Brain pericyte (primary cell): ENCODE measurements around the gene NMUR1.
A peak's percentile ranks its signal among the peaks of the same experiment; 100 is the strongest.

ENCODE experiments used
- DNase-seq: peaks from one replicate; pipeline ENCODE4 v3.0.0-alpha.2; 2012; ENCODE audit warnings: low read depth, low spot score

Gene NMUR1

GRCh38 chr2:231526341-231527090 is 3.7 kb downstream of the NMUR1 start:
- DNase-seq = no peak

DNA sequence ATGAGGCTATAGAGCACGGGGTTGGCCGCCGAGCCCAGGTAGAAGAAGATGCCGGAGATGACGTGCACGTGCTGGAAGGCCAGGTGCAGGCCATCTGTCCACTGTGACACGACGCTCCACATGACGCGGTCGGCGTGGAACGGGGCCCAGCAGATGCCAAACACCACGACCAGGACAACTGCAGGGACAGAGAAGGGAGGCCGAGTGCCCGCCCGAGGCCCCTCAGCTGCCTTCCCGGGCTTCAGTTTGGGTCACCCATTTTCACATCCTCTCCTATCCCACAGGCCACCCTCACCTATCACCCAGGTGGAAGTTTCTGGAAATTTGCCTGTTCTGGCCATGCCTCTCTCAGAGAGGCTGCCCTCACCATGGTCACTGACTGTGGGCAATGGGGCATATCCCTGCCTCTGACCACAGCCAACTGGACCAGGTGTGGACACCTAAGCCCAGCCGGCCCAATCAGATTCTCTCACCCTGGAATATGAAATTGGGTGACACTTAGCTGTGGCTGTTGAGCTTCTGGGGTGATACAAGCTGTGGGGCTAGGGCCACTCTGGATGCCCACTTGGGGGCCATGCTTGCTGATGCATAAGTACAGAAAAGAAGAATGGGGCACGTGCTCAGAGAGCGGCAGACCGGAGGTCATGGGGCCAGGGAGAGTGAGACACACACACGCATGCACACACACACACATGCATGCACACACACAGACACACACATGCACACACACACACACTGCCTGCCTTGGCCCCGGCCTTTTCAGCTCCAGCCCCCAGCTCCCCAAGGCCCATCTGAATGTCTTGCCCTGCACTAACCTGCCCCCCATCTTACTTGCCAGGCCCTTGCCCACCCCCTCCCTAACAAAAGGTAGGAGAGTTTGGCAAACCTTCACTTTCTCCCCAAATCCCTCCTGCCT is 4.7 kb downstream of the NMUR1 start:
- no peak for DNase-seq

- DNase-seq = no peak
These were observed 5.6 kb downstream of the NMUR1 start for GRCh38 chr2:231524477-231525247.

DNA sequence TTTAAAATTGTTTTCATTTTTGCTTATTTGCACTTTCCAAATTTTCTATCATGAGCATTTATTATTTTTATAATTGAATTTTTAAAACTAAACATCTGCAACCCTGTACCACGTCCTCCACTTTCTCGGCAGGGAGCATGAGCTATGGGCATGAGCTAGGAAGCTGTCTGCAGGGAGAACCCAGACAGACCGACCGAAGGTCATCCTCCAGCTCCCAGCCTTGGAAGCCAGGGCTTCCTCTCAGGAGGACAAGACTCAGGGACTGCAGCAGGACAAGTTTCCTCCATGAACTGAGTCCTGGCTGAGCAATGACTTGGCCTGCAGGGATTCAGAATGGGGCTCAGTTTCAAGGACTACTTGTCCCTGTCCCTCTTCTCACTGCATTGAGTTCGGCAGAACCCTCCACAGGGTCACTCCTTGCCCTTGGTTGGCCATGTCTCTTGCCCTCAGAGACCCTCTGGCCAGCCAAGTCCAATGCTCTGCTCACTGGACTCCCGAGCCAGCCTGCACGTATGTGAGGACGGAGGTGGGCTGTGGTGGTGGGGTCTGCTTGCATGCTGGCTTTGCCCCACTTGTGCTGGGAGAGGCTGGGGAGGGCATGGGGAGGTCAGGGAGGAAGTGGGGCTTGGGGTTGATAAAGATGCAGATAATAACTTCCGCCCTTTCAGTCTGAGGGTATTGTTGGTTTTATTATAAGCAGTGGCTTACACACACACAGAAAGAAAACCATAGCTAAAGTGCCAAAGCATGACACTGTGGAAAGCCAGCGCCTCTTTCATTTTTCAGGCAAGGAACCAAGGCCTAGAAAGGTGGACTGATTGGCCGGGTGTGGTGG is 6.6 kb downstream of the NMUR1 start:
- DNase-seq = no peak

DNA sequence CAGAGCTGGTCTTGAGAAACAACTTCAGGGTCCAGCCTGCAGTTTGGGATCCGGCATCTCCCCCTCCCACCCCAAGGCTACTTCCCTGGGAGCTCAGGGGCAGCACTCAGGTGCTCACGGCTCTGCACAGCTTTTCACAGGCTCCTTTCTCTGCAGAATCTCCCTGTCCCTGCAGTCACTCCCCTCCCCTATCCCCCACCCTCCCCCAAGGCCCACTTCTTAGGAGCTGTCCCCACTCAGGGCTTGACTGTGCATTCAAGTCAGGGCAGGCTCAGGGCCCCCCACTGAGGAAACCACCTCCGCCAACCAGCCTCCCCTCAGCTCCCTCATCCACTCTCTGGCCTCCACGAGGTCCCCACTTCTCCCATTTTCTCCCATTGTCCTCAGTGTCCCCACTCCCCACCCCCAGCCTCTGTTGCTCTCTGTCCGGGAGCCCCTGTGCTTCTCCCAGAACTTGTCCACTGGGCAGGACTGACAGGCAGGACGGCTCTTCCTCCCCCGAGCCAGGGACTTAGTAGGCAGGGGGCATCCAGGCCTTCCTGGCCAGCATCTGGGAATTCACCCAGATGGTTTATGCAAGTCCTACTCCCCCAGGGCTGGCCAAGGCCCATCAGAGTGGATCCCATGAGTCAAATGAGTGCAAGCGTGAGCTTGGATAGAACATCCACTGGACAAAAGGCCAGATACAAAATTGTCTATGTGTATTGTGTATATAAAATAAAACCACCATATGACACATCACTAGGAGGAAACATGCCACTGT is 7.6 kb downstream of the NMUR1 start:
- no peak for DNase-seq

DNA sequence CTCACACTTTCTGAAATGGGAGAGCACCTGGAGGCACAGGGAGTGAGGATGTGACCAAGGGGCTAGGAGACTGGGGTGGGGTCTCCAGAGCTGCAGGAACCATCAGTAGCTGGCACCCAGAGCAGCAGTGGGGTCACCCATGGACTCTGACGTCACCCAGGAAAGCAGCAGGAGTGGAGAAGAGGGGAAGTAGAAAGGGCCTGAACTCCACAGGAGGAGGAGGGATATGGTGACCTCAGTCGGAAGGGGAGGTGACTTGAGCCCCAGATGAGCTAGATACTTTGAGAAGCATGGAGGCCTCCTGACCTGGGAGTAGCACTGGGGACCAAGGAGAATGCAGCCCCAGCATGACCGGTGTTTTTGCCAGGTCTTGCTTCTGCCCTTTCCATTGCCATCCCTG is 8.8 kb downstream of the NMUR1 start:
- DNase-seq = no peak

DNA sequence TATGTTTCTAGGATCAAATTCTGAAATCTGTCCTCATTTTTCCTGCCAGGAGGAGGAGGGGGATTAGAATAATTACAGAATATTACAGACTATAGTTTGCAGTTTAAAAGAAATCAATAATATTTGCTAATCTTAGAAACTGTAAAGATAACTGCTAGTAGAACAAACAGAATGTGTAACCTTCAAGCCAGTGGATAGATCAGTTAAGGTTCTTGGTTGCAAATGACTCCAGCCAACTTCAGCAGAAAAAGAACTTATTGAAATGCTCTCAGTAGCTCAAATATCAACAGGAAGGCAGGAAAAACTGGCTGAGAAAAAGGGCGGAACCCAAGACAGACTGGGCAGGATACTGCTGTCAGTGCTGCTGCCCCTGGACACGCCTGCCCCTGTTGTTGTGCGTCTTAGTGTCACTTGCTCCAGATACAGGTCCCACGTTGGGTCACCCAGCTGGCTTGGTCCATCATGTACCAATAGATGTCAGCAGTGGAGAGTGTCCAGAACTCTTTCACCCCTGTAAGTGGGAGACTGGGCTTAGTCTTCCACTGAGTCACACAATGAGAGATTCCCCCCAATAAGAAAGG is 10.2 kb downstream of the NMUR1 start:
- DNase-seq = no peak

DNA sequence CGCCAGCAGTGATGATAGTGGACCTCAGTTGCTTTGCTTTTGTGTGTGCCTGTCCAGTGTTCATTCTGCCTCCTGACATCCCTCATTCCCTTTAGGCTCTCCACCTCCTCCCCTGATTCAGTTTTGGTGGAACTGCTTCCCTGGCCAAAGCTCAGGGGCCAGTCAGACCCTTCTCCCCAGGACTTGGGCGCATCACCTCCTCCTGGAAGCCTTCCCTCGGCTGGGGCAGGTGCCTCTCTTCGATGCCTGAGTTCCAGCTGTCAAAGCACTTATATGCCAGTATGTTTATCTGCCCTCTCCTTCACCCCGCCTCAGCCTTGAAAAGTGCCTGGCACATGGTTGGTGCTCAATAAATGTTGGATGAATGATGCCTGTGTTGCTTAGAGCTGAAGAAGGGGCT is 11.5 kb downstream of the NMUR1 start:
- no peak for DNase-seq

GRCh38 chr2:231515603-231516002 is 14.6 kb downstream of the NMUR1 start:
- no peak for DNase-seq

DNA sequence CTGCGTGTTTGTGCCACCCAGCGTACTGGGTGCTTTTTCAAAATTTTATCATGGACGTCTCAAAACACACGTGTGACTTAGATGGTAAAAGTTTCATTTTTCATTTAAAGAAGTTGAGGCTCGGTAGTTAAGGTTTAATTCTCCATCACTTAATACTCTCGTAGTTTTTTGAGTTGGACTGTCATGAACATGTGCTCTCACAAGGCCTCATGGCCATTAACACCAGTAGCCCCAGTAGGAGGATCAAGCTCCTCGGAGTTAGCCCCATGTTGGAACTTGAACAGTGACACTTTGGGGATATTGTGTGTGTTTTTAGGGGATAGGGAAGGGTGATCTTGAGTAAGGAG is 15.3 kb downstream of the NMUR1 start:
- no peak for DNase-seq

- peak; percentile 86 for DNase-seq
These were observed 15.9 kb downstream of the NMUR1 start for GRCh38 chr2:231514225-231514950.

GRCh38 chr2:231513746-231514224 is 16.5 kb downstream of the NMUR1 start:
- DNase-seq = no peak

GRCh38 chr2:231512222-231512621 is 18.0 kb downstream of the NMUR1 start:
- no peak for DNase-seq

- DNase-seq = no peak
These were observed 26.5 kb downstream of the NMUR1 start for GRCh38 chr2:231503766-231504165.

GRCh38 chr2:231502596-231502995 is 27.6 kb downstream of the NMUR1 start:
- DNase-seq = no peak

DNA sequence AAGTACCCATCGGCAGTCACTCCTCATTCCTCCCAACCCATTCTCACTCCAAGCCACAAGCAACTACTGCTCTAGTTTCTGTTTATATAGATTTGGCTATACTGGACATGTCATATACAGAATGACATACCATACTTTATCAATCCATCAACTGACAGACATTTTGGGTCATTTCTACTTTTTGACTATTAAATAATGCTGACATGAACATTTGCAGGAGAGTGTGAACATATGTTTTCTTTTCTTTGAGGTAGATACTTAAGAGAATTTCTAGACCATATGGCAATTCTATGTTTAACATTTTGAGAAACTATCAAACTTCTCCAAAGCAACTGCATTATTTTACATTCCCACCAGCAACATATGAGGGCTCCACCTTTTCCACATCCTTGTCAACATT is 32.6 kb downstream of the NMUR1 start:
- no peak for DNase-seq

GRCh38 chr2:231494669-231495068 is 35.6 kb downstream of the NMUR1 start:
- DNase-seq = no peak

GRCh38 chr2:231490801-231491200 is 39.4 kb downstream of the NMUR1 start:
- DNase-seq = no peak

GRCh38 chr2:231489990-231490389 is 40.3 kb downstream of the NMUR1 start:
- no peak for DNase-seq
